Measurements from ENCODE around the gene SNX13. TPM values are rescaled to one million over a fixed set of nuclear protein-coding genes. Genes with fewer than 3 reads are reported as not detected.

Gene SNX13
- total RNA-seq, 4 donors from 2014 or later: 71.1 to 94.9 (median 80.9) TPM

DNA sequence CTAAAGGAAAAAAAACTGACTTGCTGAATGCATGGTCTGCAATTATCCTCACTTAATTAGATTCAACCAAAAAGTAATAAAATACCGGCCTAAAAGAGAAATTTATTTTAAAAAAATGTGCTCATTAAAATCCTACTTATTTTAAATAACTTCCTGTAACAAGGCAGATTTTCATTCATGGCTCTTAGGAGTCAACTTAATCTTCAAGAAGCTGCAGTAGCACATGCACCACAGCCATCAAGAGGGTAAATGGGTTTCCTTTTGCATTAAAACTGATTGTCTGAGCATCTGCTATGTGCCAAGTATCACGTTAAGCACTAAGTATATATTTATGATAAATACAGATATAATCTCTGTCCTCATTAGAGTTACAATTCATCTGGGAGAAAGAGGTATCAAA, 69.9 kb downstream of the SNX13 start:
- TF ChIP-seq, protein P1, sequence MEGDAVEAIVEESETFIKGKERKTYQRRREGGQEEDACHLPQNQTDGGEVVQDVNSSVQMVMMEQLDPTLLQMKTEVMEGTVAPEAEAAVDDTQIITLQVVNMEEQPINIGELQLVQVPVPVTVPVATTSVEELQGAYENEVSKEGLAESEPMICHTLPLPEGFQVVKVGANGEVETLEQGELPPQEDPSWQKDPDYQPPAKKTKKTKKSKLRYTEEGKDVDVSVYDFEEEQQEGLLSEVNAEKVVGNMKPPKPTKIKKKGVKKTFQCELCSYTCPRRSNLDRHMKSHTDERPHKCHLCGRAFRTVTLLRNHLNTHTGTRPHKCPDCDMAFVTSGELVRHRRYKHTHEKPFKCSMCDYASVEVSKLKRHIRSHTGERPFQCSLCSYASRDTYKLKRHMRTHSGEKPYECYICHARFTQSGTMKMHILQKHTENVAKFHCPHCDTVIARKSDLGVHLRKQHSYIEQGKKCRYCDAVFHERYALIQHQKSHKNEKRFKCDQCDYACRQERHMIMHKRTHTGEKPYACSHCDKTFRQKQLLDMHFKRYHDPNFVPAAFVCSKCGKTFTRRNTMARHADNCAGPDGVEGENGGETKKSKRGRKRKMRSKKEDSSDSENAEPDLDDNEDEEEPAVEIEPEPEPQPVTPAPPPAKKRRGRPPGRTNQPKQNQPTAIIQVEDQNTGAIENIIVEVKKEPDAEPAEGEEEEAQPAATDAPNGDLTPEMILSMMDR (IDR thresholded peaks at IDR 0.05; ENCODE audit: low read depth): no peak

DNA sequence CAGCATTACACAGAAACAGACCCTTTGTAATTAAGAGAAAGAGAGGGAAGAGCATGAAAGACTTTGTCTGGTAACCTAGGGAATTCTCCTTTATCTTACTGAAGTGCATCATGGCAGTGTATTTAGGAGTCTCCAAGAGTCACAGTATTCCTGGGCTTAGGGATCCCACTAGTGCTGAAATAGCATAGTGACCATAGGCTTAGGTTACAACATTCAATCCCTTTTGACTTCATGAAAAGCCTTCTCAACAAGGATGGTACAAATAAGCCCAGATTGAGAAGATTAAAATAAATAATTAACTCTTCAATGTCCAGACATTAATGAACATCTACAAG, 76.5 kb downstream of the SNX13 start:
- TF ChIP-seq, protein P1 (IDR thresholded peaks at IDR 0.05; ENCODE audit: low read depth): no peak

DNA sequence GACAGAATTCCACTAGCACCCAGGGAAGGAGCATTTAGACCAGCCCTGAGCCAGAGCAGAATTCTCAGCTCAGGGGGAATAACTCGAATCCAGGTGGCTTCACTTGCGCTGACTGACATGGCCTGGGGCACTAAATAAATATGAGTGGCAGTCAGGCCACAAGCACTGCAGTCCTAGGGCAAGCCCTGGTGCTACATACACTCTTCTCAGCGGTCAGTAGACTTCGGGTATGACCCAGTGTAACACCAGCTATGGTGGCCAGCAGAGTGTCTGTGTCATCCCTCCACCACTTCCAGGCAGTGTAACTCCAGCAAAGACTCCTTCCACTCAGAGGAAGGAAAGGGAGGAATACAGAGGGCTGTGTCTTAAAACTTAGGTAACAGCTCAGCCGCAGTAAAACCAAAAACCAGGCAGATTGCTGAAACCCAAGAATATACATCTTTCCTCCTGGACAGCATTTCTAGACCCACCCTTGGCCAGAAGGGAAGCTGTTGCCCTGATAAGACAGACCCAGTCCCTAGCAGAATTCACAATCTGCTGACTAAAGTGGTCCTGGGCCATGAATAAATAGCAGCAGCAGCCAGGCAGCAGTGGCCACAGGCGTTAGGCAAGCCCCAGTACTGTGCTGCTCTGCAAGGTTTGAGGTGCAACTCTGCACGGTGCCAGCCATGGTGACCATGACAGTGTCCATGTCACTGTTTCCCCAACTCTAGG, 77.0 kb downstream of the SNX13 start:
- TF ChIP-seq, protein P1 (IDR thresholded peaks at IDR 0.05; ENCODE audit: low read depth): no peak

DNA sequence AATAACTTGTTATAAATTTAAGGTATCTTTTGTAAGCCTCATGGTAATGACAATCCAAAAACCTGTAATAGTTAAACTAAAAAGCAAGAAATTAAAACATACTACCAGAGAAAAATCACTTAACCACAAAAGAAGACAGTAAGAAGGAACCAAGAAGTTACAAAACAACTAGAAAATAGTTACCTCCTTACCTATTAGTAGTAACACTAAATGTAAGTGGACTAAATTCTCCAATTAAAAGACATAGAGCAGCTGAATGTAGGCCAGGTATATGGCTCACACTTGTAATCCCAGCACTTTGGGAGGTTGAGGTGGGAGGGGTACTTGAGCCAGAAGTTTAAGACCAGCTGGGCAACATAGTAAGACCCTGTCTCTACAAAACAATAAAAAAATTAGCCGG, 84.0 kb downstream of the SNX13 start:
- TF ChIP-seq, protein P1 (IDR thresholded peaks at IDR 0.05; ENCODE audit: low read depth): no peak

DNA sequence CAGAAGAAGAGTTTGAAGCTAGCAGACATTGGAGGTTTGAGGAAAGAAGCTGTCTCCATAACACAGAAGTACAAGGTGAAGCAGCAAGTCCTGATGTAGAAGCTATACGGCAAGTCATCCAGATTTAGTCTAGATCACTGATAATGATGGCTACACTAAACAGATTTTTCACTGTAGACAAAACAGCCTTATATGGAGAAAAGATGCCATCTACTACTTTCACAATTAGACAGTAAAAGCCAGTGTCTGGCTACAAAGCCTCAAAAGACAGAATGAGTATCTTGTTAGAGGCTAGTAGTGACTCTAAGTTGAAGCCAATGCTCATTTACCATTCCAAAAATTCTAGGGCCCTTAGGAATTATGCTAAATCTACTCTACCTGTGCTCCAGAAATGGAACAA, 85.1 kb downstream of the SNX13 start:
- TF ChIP-seq, protein P1 (IDR thresholded peaks at IDR 0.05; ENCODE audit: low read depth): no peak

DNA sequence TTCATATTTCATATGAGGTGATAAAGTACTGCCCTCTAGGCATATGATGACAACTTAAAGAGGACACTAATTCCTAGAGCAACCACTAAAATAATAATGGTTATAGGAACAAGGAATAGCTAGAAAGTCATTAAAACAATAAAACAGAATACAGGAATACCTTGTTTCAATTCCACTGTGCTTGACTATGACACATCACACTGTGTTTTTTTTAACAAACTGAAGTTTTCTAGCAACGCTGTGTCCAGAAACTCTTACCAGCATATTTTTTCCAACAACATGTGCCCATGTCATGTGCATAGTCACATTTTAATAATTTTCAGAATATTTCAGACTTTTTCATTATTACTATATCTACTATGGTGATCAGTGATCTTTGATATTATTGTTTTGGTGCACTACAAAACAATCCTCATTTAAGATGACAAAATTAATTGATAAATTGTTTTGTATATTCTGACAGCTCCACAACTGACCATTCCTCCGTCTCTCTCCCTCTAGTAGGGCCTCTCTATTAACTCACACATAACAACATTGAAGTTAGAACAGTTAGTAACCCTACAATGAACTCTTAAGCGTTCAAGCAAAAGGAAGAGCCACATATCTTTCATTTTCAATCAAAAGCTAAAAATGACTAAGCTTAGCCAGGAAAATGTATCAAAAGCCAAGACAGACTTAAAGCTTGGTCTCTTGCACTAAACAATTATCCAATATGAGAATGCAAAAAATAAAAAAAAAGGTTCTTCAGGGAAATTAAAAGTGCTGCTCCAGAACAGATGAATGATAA, 85.8 kb downstream of the SNX13 start:
- TF ChIP-seq, protein P1 (IDR thresholded peaks at IDR 0.05; ENCODE audit: low read depth): no peak

DNA sequence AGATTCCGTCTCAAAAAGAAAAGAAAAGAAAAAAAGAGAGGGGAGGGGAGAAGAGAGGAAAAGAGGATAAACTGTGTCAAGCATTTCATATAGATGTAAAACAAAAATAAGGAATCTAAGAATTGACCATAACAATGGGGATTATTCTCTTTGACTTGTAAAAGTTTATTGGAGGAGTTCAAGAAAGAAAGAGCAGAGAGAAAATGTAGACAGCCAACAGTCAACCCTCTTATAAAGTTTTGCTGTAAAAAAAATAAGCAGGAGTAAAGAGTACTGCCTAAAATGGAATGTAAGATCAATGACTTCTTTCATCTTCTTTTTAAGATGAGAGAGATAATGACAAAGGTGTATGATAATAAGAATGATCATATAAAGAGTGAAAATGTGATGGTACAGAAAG, 87.9 kb downstream of the SNX13 start:
- TF ChIP-seq, protein P1 (IDR thresholded peaks at IDR 0.05; ENCODE audit: low read depth): no peak
